GM21576 (cell line): ENCODE data around the gene CDH1.
"Not testable (repeated sequence)": the region's sequence is repeated elsewhere in the genome, so short reads cannot be mapped to it uniquely, and the experiment has no call there.

Experiments
- ATAC-seq: cut with Tn5 transposase; IDR thresholded peaks from one replicate; pipeline ENCODE4 v1.9.1; 2021; ENCODE audit warnings: mild to moderate bottlenecking, moderate library complexity; ENCODE audit not compliant: unreplicated experiment

The CDH1 gene

GRCh38 chr16:68786685-68787418, 49.8 kb downstream of the CDH1 start:
- no peak for ATAC-seq

- ATAC-seq = not testable (repeated sequence)
These were observed 50.3 kb downstream of the CDH1 start for GRCh38 chr16:68787419-68787807.

- ATAC-seq = no peak
These were observed 53.2 kb downstream of the CDH1 start for GRCh38 chr16:68790130-68790761.

- ATAC-seq = no peak
These were observed 53.9 kb downstream of the CDH1 start for GRCh38 chr16:68790944-68791343.

GRCh38 chr16:68792465-68793324, 55.6 kb downstream of the CDH1 start:
- ATAC-seq = no peak

GRCh38 chr16:68793401-68793857, 56.3 kb downstream of the CDH1 start:
- ATAC-seq = no peak

- no peak for ATAC-seq
These were observed 61.3 kb downstream of the CDH1 start for GRCh38 chr16:68798398-68798797.

- ATAC-seq = peak; percentile 69
These were observed 63.3 kb downstream of the CDH1 start for GRCh38 chr16:68800257-68800875.

GRCh38 chr16:68802190-68802589, 65.1 kb downstream of the CDH1 start:
- no peak for ATAC-seq

GRCh38 chr16:68806422-68806821, 69.3 kb downstream of the CDH1 start:
- ATAC-seq = no peak

- ATAC-seq = no peak
These were observed 69.9 kb downstream of the CDH1 start for GRCh38 chr16:68806981-68807380.

GRCh38 chr16:68814516-68814915, 77.4 kb downstream of the CDH1 start:
- ATAC-seq = no peak

GRCh38 chr16:68823401-68824135, 86.5 kb downstream of the CDH1 start:
- no peak for ATAC-seq

- ATAC-seq = no peak
These were observed 88.3 kb downstream of the CDH1 start for GRCh38 chr16:68825427-68825826.

- ATAC-seq = no peak
These were observed 89.6 kb downstream of the CDH1 start for GRCh38 chr16:68826652-68827051.

- no peak for ATAC-seq
These were observed 96.2 kb downstream of the CDH1 start for GRCh38 chr16:68833251-68833650.

- ATAC-seq = no peak
These were observed 97.5 kb downstream of the CDH1 start for GRCh38 chr16:68834550-68834949.

- ATAC-seq = no peak
These were observed 98.9 kb downstream of the CDH1 start for GRCh38 chr16:68835970-68836369.

- ATAC-seq = no peak
These were observed 102.7 kb downstream of the CDH1 start for GRCh38 chr16:68839831-68840230.

GRCh38 chr16:68842964-68843481, 105.9 kb downstream of the CDH1 start:
- not testable (repeated sequence) for ATAC-seq
